GM19193 (cell line): Measurements from ENCODE around the gene SMOC2.

Source experiments
- POLR2A ChIP-seq: IDR thresholded peaks from 4 replicates; pipeline ENCODE4 v1.6.1; 2011; ENCODE audit not compliant: insufficient read depth, insufficient read length; ENCODE audit errors: extremely low read depth

SMOC2 gene

DNA sequence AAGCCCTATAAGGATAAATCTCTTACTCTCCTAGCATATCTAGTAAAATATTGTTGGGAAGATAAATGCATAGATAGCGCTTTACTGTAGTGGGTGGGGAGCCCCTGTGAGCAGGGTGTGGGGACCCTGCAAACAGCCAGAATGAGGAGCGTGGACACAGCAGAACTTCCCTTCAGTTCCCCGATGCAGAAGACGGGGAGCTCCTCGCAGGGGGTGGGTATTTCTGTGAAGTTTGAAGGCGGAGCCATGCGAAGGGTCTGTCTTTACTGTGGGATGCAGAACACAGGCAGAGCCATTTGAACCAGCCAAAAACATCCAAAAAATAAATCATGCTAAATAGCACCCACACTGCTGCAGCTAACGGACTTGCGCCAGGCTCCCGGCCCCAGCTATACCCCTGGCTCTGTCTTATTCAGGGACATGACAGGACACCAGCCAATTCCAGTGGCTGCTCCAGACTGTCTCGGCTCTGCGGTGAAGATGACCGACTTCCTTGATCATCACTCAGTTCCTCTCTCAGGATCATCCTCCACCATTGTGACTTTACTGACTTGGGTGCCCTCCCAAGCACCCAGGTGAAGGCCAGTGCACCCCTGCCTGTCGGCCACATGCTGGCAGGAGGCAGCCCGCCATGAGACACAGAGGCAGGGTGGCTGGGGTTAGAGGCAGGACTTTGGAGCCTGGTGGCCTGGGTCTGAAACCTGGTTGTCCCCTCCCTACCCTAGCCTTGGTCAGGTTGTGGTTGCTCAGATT lies 134.5 kb downstream of the SMOC2 start:
- TF ChIP-seq POLR2A, result no peak

DNA sequence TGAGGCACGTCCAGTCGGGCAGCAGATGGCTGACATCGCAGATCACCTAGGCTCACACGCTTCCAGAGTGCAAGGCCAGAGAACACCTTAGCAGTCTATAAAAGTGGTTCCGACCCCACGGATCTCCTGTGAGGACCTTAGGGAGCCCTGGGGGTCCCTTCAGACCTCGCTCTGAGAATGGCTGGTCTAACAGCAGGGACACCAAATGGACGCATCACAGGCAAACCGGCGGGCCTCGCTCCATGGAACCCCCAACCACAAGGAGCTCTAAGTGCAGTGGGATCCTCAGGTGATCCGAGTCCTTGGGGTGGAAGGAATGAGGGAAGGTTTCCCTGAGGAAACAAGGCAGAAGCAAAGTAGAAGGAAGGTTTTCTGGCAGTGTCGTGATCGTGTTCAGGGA lies 135.4 kb downstream of the SMOC2 start:
- no peak for TF ChIP-seq POLR2A

DNA sequence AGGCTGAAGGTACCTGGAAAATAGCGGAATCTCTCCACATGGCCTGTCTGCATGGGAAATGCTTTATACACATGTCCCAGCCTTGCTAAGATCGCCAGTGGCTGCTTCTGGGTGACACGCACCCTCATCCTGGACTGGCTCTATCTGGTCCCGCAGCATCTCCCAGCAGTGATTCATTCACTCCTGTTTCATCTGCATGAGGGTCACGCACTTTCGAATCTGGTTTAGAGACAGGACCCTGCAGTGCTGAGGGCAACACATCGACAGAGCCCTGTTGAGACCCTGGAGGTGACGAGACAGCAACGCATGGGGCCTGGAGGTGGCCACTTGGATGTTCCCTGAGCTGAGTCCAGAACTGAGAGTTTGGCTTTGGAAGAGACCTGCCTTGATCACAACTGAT lies 136.5 kb downstream of the SMOC2 start:
- no peak for TF ChIP-seq POLR2A

DNA sequence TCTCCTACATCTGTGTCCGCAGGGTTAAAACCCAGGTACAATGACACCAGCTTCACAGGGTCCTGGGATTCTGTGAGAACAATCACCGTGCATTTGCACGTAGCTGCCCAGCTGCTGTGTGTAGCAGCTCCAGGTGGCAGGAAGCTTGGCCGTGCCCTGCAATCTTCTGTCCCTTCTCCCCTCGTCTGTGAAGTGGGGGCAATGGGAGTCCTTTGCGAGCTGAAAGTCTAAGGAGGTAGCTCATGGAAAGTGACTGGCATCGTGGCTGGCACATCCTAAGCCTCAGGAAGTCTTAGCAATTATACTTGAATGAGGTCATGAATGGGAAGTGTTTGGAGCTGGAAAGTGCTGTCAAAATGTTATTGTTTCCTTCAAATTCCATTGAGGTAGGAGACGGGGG lies 137.1 kb downstream of the SMOC2 start:
- no peak for TF ChIP-seq POLR2A

DNA sequence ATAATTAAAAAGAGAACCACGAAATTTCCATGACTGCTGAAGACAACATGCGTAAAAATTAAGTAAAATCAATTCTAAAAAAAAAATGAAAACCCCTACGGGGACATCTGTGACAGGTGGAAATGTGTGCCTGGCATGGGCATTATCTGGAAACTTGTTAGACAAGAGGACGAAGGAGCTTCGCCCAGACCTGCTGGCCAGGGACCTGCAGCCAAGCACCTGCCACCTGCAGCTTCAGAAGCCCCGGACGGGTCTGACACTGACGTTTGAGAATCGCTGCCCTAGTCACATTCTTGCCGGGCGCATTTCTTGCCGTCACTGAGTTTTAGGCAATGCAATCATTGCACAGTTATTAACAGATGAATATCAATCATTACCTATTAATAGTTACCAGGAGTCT lies 140.3 kb downstream of the SMOC2 start:
- TF ChIP-seq POLR2A, result no peak

DNA sequence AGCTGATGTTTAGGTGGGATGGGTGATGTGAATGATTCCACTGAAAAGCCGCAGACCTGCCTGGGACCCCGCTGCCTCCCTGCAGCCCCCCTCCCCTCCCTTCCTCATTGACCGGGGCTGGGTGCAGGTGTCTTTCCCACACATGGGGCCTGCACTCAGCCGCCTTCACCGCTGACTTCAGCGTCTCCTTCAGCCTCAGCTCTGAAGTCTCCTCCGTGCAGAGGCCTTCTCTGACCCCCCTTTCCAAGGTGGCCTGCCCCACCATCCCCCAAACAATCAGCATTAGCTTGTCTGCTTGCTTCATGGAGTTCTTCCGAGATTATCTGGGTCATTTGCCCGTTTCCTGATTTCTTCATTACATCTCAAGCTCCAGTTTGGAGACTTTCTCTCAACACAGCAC lies 140.7 kb downstream of the SMOC2 start:
- no peak for TF ChIP-seq POLR2A

DNA sequence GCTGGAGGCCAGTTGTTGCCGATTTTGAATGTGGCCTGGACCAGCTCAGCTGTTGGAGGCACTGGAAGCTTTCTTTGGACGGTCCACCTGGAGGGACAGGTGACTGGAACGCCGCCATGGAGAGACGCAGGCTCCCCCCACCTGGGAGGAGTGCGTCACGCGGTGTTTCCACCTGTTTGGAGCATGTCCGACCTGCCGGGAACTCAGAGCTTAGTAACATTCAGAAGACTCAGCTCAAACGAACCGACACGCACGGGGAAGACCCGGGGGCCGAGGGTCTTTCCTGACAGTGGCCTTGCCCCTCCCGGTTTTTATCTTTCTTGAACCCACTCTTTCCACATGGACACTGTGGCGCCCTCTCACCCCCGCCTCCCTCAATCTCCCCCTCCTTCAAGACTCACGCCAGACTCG lies 141.6 kb downstream of the SMOC2 start:
- no peak for TF ChIP-seq POLR2A

DNA sequence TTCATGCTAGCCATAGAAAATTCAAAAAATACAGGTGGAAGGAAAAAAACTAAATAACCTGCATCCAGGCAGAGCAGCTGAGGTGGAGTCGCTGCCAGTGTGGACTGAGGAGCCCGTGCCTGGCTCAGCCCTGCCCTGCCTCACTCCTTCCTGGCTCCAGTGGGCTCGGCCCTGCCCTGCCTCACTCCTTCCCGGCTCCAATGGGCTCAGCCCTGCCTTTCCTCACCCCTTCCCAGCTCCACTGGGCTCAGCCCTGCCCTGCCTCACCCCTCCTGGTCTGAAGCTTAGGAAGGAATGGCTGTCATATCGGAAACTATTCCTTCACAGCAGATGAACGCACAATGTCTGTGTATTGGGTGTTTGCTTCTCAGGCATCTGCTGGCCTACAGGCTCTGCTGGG lies 142.1 kb downstream of the SMOC2 start:
- no peak for TF ChIP-seq POLR2A

DNA sequence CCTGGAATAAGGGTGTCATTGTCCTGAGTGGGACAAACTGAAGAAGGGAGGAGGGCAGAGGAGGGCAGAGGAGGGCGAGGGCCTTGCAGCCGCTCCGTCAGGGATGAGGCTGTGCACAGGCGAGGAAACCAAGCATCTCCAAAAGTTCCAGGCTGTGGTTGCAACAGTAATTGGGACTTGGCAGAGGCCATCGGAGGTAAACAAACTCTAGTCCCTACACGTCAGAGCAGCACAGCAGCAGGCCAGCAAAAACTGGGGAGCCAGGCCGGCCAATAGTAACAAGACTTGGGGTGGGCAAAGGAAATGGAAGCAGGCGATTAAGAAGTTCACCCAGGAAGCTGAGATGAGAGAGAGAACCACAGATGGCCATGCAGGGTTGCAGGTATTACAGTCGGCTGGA lies 142.8 kb downstream of the SMOC2 start:
- no peak for TF ChIP-seq POLR2A

DNA sequence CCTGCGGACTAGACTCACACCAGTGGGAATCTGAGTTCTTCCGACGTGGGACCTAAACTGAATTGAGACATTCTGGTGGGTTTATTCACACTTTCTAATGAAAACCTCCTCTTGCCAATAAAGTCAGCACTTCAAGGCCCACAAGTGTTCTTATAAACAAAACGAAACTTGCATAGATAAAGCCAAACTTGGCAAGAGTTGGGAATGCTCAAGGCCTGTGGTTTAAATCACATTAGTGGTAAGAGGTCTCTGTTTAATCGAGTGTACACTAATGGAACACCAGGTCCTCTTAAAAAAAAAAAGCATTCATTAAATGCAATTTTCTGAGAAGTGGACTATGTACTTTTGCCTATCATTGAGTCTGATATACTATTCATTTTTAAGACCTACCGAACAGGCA lies 143.3 kb downstream of the SMOC2 start:
- no peak for TF ChIP-seq POLR2A

DNA sequence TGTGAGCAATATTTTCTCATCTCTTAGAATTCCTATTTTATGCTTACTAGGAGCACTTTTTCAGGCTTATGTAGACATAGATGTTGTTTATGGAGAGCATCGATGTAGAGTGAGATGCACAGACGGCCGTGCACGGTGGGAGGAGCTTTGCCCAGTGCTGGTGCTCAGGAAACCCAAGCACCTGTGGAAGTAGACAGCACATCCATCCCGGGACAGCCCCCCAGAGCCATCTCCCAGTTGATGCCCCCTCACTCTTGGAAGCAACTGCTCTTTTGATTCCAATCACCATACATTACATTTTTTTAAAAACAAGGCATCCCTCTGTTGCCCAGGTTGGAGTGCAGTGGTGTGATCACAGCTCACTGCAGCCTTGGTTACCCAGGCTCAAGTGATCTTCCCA lies 143.7 kb downstream of the SMOC2 start:
- no peak for TF ChIP-seq POLR2A

DNA sequence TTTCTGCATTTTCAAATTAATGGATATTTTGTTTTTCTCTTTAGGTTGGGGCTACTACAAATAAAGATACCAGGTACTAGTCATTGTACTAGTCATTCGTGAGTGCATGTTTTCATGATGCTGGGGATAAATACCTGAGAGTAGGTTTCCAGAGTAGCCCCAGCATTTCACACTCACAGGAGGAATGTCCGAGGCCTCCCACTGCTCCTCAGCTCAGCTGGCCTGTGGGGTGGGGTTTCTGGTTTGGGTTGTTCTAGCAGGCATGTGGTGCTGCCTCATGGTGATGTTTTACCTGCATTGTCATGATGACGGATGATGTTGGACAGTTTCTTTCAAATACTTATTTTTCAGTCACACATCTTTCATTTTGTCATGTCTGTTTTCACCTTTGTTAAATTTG lies 144.5 kb downstream of the SMOC2 start:
- no peak for TF ChIP-seq POLR2A

DNA sequence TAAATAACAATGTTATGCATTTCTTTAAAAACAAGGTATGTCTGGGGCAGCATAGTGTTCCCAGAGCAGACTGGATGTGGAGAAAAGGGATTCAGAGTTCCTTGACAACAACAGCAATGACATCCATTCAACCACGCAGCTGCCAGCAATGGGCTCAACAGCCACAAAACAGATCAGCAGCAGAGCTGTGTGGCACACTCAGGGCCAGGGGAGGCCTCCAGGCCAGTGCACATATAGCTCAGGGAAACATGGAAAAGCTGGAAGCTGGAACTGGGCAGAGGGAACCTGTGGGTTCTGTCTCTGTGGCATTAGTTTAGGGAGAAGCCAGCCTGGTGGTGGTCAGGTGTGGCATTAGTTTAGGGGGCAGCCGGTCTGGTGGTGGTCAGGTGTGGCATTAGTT lies 148.3 kb downstream of the SMOC2 start:
- no peak for TF ChIP-seq POLR2A

DNA sequence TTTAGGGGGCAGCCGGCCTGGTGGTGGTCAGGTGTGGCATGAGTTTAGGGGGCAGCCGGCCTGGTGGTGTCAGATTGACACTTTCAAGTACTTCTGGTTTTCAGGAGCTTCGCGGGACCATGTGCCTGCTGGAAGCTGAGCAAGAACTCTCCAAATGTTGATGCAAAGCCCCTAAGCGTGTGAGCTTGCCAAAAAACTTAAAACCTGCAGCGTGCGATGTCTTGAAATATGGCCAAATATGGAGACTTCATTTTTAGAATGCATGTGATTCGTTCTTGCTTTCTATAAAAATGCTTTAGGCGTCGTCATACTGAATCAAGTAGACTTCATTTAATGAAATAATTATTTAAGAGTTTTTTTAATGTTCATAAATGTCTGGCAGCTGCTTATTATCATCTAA lies 149.4 kb downstream of the SMOC2 start:
- no peak for TF ChIP-seq POLR2A

DNA sequence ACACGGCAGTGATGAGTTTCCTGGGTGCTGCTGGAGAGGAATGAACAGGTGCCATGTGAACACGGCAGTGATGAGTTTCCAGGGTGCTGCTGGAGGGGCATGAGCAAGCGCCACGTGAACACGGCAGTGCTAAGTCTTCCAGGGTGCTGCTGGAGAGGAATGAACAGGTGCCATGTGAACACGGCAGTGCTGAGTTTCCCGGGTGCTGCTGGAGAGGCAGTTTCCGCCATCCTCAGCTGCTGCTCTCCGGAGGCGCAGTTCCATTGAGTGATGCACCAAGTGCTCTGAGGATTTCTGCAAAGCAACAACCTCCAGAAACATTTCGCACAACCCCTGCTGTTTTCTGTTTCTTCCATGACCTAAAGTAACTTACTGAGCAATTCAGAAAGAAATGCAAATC lies 155.4 kb downstream of the SMOC2 start:
- no peak for TF ChIP-seq POLR2A

DNA sequence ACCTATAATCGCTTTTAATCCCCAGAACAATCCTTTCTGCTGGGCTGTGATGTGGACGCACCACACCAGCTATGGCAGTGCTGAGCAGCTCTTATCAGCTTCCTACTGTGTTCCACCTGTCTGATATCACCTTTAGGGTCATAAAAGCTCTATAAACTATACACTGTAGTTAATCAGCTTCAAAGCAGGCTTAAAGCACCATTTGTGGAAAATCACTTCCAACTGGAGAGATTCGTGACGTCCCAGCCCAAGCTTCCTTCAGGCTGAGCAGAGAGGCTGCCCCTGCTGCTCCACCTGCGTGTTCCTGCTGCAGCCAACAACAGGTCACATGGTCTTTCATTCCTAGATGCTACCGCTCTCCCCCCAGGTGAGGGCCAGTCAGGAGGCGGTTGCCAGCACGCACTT lies 156.5 kb downstream of the SMOC2 start:
- no peak for TF ChIP-seq POLR2A
